ENCODE measurements around the gene HSBP1L1. TPM values are rescaled to one million over a fixed set of nuclear protein-coding genes. Genes with fewer than 3 reads are reported as not detected.

The HSBP1L1 gene
- total RNA-seq, 6 donors from 2014 or later = 32.1 to 80.7 (median 43.8) TPM

GRCh38 chr18:79962835-79963657, 1.4 kb upstream of the HSBP1L1 start:
- ATAC-seq (ENCODE audit: low FRiP score in 2 of 2) = no peak
- Histone ChIP-seq H3K27me3 (no peaks in the 10 kb centered on the region), H3K4me3 (no peak overlapping the region), H3K27ac (peak overlapping the region in 3 of 4 donors; percentile 47 to 91 (median 90)), H3K4me1 (peaks cover 17 to 65% (median 38%) of the 10 kb centered on the region in 4 donors), H3K36me3 (peaks cover 0 to 3% (median 0%) of the 10 kb centered on the region in 4 donors), H3K9me3 (no peaks in the 10 kb centered on the region)
- TF ChIP-seq EP300 (IDR thresholded peaks at IDR 0.05) (no peak), CTCF (IDR thresholded peaks at IDR 0.05) (no peak), POLR2A (IDR thresholded peaks at IDR 0.05) (no peak)
- DNase-seq = peak in 1 of 2 donors; percentile 19
- 81 to 90% methylated on average over 30 of the region's 30 CpGs for WGBS, 2 donors

- TF ChIP-seq CTCF (IDR thresholded peaks at IDR 0.05) (no peak), POLR2AphosphoS5 (IDR thresholded peaks at IDR 0.05) (no peak), POLR2A (IDR thresholded peaks at IDR 0.05) (no peak), EP300 (IDR thresholded peaks at IDR 0.05) (no peak)
- WGBS, 2 donors = 81 to 85% methylated on average over 29 to 30 of the region's 30 CpGs
- DNase-seq = peak in 1 of 2 donors; percentile 21
- H3K27me3 ChIP-seq = no peaks in the 10 kb centered on the region
- peak overlapping the region; percentile 84 to 91 (median 90) for H3K27ac ChIP-seq
- H3K4me3 ChIP-seq = peak overlapping the region; percentile 40 to 78 (median 65)
- no peaks in the 10 kb centered on the region for H3K9me3 ChIP-seq
- peaks cover 0 to 7% (median 1%) of the 10 kb centered on the region in 4 donors for H3K36me3 ChIP-seq
- H3K4me1 ChIP-seq = peaks cover 17 to 65% (median 38%) of the 10 kb centered on the region in 4 donors
- no peak for ATAC-seq (ENCODE audit: low FRiP score in 2 of 2)
Measured at GRCh38 chr18:79963658-79964329, 649 bp upstream of the HSBP1L1 start.

- peaks cover 0 to 15% (median 2%) of the 10 kb centered on the region in 4 donors for H3K36me3 ChIP-seq
- TF ChIP-seq POLR2AphosphoS5 (IDR thresholded peaks at IDR 0.05) = peak in 1 of 2 donors; percentile 11
- peak in 1 of 4 donors; percentile 5 for TF ChIP-seq EP300 (IDR thresholded peaks at IDR 0.05)
- no peak for TF ChIP-seq CTCF (IDR thresholded peaks at IDR 0.05)
- TF ChIP-seq POLR2A (IDR thresholded peaks at IDR 0.05) = peak in 2 of 4 donors; percentile 9 to 14
- no peaks in the 10 kb centered on the region for H3K9me3 ChIP-seq
- peak overlapping the region; percentile 40 to 78 (median 65) for H3K4me3 ChIP-seq
- WGBS, 2 donors = 10 to 12% methylated on average over 19 to 22 of the region's 24 CpGs
- ATAC-seq (ENCODE audit: low FRiP score in 2 of 2) (peak; percentile 28 to 60), DNase-seq (peak; percentile 67 to 82)
- no peaks in the 10 kb centered on the region for H3K27me3 ChIP-seq
- H3K27ac ChIP-seq = peak overlapping the region; percentile 84 to 91 (median 90)
- peaks cover 17 to 54% (median 34%) of the 10 kb centered on the region in 4 donors for H3K4me1 ChIP-seq
Measured at GRCh38 chr18:79965119-79965902, 868 bp downstream of the HSBP1L1 start.

- peaks cover 15 to 62% (median 31%) of the 10 kb centered on the region in 4 donors for H3K36me3 ChIP-seq
- no peaks in the 10 kb centered on the region for H3K27me3 ChIP-seq
- no peaks in the 10 kb centered on the region for H3K9me3 ChIP-seq
- H3K27ac ChIP-seq = no peak overlapping the region
- peaks cover 0 to 8% (median 3%) of the 10 kb centered on the region in 4 donors for H3K4me1 ChIP-seq
- ATAC-seq (ENCODE audit: low FRiP score in 2 of 2) = no peak
- peak in 1 of 2 donors; percentile 15 for DNase-seq
- WGBS, 2 donors = 93% methylated on average over 10 to 12 of the region's 12 CpGs
- no peak overlapping the region for H3K4me3 ChIP-seq
- TF ChIP-seq POLR2AphosphoS5 (IDR thresholded peaks at IDR 0.05) (no peak), CTCF (IDR thresholded peaks at IDR 0.05) (no peak), POLR2A (IDR thresholded peaks at IDR 0.05) (no peak), EP300 (IDR thresholded peaks at IDR 0.05) (no peak)
Measured at GRCh38 chr18:79970419-79971133, 6.1 kb downstream of the HSBP1L1 start.

Measured in upper lobe of left lung (tissue), 6 donors.